ENCODE measurements around the gene CCL13.

GRCh38 chr17:34356194-34356593 is at the start of gene CCL13:
- TF ChIP-seq EZH2 (IDR thresholded peaks at IDR 0.05; ENCODE audit: low read depth) = no peak
- TF ChIP-seq CTCF (conservative IDR thresholded peaks at IDR 0.05) = no peak
